ENCODE results near the gene RUBCN. TPM values are rescaled to one million over a fixed set of nuclear protein-coding genes. Genes with fewer than 3 reads are reported as not detected.

Gene RUBCN
- polyA plus RNA-seq, 1 of the 3 experiments (the other 2 are of a cell fraction): 14.9 TPM

DNA sequence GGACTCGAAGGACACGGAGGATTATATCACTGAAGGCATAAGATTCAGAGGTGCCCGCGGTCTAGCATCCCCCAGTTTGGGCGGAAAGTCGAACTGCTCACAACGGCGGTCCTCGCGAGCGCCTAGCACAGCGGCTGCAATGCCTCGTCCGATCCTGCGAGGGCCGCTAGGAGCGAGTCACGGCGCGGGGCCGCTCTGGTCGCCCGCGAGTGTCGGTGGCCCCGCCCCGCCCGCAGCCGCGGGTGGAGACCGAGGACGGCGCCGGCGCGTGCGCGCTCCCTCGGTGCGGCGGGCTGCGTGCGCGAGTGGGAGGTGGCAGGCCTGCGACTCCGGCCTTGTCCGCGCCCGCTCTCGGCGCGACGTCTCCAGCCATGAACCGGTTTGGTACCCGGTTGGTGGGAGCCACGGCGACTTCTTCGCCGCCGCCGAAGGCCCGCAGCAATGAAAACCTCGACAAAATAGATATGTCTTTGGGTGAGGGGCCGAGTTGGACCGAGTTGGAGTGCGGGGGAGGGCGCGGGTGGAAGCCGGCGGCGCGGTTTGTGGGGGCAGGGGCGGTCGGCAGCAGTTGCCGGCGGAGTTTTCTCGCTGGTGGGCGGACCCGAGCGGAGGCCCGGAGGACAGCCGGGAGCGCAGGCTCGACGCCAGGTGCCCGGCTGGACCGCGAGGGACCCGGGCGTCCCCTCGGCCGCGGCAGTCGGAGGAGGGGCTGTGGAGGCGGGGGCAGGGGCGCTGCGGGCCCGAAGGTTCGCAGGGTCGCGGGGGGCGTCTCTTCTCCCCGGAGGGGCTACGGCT lies 13.1 kb upstream of the RUBCN start, which contains the start of gene FYTTD1:
Gene FYTTD1, plus strand, starts transcription at position 283 of the 795 bp plus-strand sequence. Its CDS starts 89 bp downstream, at position 372.
- H3F3A ChIP-seq (replicated peaks; ENCODE audit: insufficient read depth): peaks cover 51% of the 10 kb centered on the region
- peak within 1 kb of the TSS; percentile 76 for H3K4me2 ChIP-seq
- ChIA-PET CTCF (interaction anchor here (1.3 to 1.4 kb wide), 3 partner anchors 12 to 39 kb away, joined by 3 to 5 read pairs (median 3); partner anchors contain the start of gene RUBCN), POLR2A (interaction anchor here (0.8 kb wide), 1 partner anchor 12 kb away, joined by 3 read pairs; no protein-coding TSS in a partner anchor)
- peak within 1 kb of the TSS; percentile 84 for H2AFZ ChIP-seq (ENCODE audit: low read depth)
- H3K9ac ChIP-seq: peak within 1 kb of the TSS; percentile 82
- H3K36me3 ChIP-seq (replicated peaks in 1 of 2; ENCODE audit: control insufficient read depth in 1 of 2, insufficient read depth in 2 of 2, low read length in 1 of 2): no peaks in the 10 kb centered on the region
- H3K27ac ChIP-seq (ENCODE audit: low read depth in 2 of 2, low read length in 1 of 2): peak within 1 kb of the TSS; percentile 91 to 94
- 0% methylated on average over 26 of the region's 104 CpGs for WGBS (ENCODE audit: low lambda C conversion rate)
- peaks cover 0 to 10% of the 10 kb centered on the region in 2 experiments; a peak in 3 of 4 replicates for H3K4me1 ChIP-seq (ENCODE audit: control insufficient read depth in 1 of 2, insufficient read depth in 2 of 2, low read depth in 1 of 2, low read length in 1 of 2)
- peaks cover 41% of the 10 kb centered on the region for H4K20me1 ChIP-seq (ENCODE audit: insufficient read depth)
- TF ChIP-seq ZBTB33 (IDR thresholded peaks at IDR 0.05; ENCODE audit: borderline replicate concordance, low read depth) (no peak), SIN3A (IDR thresholded peaks at IDR 0.05; ENCODE audit: borderline replicate concordance, low read depth, low read length) (peak; percentile 8; the same call in 1 of the 2 replicates), CHD2 (IDR thresholded peaks at IDR 0.05; ENCODE audit: low read length, partially characterized antibody) (peak; percentile 85), RAD21 (IDR thresholded peaks at IDR 0.05; ENCODE audit: low read length) (0 out of 2 replicates have a peak, but pooled peaks have one; percentile 22), TAF1 (IDR thresholded peaks at IDR 0.05; ENCODE audit: borderline replicate concordance, low read depth, low read length) (0 out of 2 replicates have a peak, but pooled peaks have one; percentile 45), NRF1 (IDR thresholded peaks at IDR 0.05; ENCODE audit: low read depth, low read length) (peak; percentile 78), USF1 (IDR thresholded peaks at IDR 0.05; ENCODE audit: borderline replicate concordance, low read depth) (no peak), MAX (IDR thresholded peaks at IDR 0.05; ENCODE audit: low read depth) (peak; percentile 59; the same call in 1 of the 2 replicates), POLR2AphosphoS5 (IDR thresholded peaks at IDR 0.05; ENCODE audit: low read depth, low read length) (peak; percentile 79; the same call in 1 of the 2 replicates), RCOR1 (IDR thresholded peaks at IDR 0.05; ENCODE audit: low read length) (no peak; the same call in 1 of the 2 replicates), MXI1 (IDR thresholded peaks at IDR 0.05; ENCODE audit: low read depth, low read length) (peak; percentile 72)
- TF ChIP-seq, protein P1, sequence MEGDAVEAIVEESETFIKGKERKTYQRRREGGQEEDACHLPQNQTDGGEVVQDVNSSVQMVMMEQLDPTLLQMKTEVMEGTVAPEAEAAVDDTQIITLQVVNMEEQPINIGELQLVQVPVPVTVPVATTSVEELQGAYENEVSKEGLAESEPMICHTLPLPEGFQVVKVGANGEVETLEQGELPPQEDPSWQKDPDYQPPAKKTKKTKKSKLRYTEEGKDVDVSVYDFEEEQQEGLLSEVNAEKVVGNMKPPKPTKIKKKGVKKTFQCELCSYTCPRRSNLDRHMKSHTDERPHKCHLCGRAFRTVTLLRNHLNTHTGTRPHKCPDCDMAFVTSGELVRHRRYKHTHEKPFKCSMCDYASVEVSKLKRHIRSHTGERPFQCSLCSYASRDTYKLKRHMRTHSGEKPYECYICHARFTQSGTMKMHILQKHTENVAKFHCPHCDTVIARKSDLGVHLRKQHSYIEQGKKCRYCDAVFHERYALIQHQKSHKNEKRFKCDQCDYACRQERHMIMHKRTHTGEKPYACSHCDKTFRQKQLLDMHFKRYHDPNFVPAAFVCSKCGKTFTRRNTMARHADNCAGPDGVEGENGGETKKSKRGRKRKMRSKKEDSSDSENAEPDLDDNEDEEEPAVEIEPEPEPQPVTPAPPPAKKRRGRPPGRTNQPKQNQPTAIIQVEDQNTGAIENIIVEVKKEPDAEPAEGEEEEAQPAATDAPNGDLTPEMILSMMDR (IDR thresholded peaks at IDR 0.05): peak; percentile 43
- peak; percentile 96 for DNase-seq
- peaks cover 42% of the 10 kb centered on the region for H3K79me2 ChIP-seq (ENCODE audit: insufficient read depth)
- no peaks in the 10 kb centered on the region for H3K9me3 ChIP-seq
- H3K27me3 ChIP-seq (ENCODE audit: insufficient read depth): no peaks in the 10 kb centered on the region
- H3K4me3 ChIP-seq (ENCODE audit: low read depth in 2 of 2, low read length in 1 of 2): peak within 1 kb of the TSS; percentile 75 to 77
- H3K9me2 ChIP-seq: no peaks in the 10 kb centered on the region

Data from SK-N-SH (cell line).